Mucosa of descending colon (tissue), 3 donors: ENCODE measurements around the gene ERC2. TPM values are rescaled to one million over a fixed set of nuclear protein-coding genes. Genes with fewer than 3 reads are reported as not detected.

Source experiments
- ATAC-seq: fragments of 200-7000 bp; cut with Tn5 transposase; one replicate; pipeline ENCODE4 v1.9.1; 2020; ENCODE audit warnings: mild to moderate bottlenecking, moderate library complexity
- DNase-seq, 3 donors: peaks; one replicate each; pipeline ENCODE4 v3.0.0-alpha.2; 2020
- H3K36me3 ChIP-seq: fragments of 200-600 bp; one replicate; pipeline ENCODE4 v1.8.0; 2021; ENCODE audit warnings: low read depth, mild to moderate bottlenecking
- H3K4me1 ChIP-seq: fragments of 200-600 bp; one replicate; pipeline ENCODE4 v1.8.0; 2021; ENCODE audit warnings: low read depth, mild to moderate bottlenecking
- H3K4me3 ChIP-seq: fragments of 200-600 bp; one replicate; pipeline ENCODE4 v1.8.0; 2021; ENCODE audit warnings: mild to moderate bottlenecking
- H3K9me3 ChIP-seq: fragments of 200-600 bp; one replicate; pipeline ENCODE4 v1.8.0; 2021; ENCODE audit warnings: mild to moderate bottlenecking
- CTCF ChIP-seq: fragments of 200-600 bp; IDR thresholded peaks from one replicate; pipeline ENCODE4 v1.8.0; 2022; ENCODE audit warnings: antibody characterized with exemption, mild to moderate bottlenecking
- intact Hi-C, 2 donors: fragments of 100-400 bp; cut with DNase I in 1 of 2; cut with micrococcal nuclease in 1 of 2; formaldehyde crosslinking; loops; one replicate each; pipeline versions ENCODE4 v1.11.0 to v1.11.1; 2022; cut with DNase I, micrococcal nuclease
- total RNA-seq, 3 donors: library from RNA; stranded (reverse); fragmentation: NEBNext Ultra II Directional in 2 of 3; extraction: Animal tissue kit (Norgen Biotek cat#: 25700) in 2 of 3; gene quantifications; one replicate each; pipeline versions ENCODE4 v1.2.1 to v1.2.4, GENCODE V29; 2021 to 2023
- donor health status: DM: no; HTN: no; CAD: no; lungs with moderate emphysema.
- donor health status: DM: no; HTN: no; CAD: no.
- donor health status: DM: no; HTN: yes; CAD: no.

The ERC2 gene
- total RNA-seq, 3 donors from 2014 or later, result 0.06 to 1.8 (median 0.43) TPM

DNA sequence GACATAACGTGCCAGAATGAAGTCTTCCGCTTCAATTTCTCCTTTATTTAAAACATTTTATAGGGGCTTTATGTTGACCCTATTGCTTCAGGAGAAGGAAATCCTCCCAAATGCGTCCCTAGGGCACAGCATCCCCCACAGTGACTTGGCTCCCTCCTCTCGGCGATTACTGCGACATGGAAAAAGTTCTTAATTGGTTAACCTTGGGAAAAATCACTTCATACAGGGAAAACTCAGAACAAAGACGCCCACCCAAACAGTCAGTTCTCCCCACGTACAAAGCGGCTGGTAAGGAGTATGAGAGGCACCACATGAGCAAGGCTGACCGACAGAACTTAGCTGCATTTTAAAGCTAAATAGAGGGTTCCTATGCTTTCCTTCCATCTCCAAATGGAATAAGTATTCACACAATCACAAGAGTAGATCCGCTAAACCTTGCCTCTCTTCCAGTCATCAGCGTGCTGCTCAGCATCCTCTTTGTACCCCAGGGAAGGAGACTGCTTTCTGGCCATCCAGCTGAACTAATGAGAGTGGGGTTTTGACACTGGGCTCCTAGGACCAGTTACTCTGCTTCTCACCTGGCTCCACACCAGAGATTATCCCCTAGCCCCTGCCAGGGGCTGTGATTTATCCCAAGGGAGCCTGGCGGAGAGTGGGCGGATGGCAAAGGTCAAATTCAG lies 565.9 kb downstream of the ERC2 start:
- intact Hi-C loops, result no loop called here
- DNase-seq, result no peak
- Histone ChIP-seq H3K36me3 (no peaks in the 10 kb centered on the region), H3K4me1 (no peaks in the 10 kb centered on the region), H3K4me3 (no peak overlapping the region), H3K9me3 (no peaks in the 10 kb centered on the region)
- no peak for ATAC-seq
- no peak for TF ChIP-seq CTCF

DNA sequence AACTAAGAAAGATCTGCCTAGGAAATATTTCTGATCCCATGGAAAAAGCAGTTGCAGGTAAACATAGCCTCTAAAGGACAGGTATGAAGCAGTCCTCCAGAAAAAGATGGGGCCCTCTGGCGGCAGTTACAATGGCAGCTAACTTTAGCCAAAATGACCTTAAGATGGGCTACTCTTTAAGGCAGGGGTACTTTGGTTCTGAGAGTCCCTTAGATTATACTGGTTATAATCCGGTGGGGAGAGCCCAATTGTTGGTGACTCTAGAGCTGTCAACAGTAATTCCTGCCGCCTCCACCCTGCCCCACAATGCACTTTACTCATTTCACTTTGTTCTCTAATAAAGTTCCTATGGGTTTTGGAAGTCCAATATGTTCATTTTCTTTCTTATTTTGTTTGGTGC lies 568.4 kb downstream of the ERC2 start:
- H3K36me3 ChIP-seq, result no peaks in the 10 kb centered on the region
- ATAC-seq, result no peak

DNA sequence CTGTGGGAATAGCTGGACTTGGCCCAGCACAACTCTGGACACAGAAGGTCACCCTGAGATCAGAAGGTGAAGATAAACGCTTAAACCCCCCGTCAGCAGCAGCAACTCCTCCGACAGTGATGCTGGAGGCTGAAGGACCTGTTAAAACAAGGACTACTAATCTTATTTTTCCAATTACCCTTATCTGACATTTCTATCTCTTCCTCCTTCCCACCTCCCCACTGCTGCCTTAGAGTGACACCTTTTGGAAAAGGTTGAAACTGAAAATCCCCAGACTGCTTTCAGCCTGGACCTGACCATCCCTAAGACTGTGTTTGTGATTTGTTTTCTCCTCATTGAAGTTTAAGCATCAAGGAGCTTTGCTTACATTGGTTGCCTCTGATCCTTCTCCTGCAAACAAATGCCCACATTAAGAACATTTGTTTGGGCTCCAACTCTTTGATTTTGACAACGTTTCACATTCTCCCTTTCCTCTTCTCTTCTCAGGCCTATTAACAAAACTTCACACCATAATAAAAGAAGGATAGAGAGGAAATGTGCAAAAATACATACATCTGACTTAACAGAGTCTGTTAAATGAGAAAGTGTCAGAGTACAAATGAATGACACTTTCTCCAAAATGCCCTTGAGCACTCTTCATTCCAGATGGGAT lies 570.6 kb downstream of the ERC2 start:
- intact Hi-C loops, result no loop called here
- no peaks in the 10 kb centered on the region for H3K4me1 ChIP-seq
- no peak overlapping the region for H3K4me3 ChIP-seq
- ATAC-seq, result peak; percentile 53
- no peaks in the 10 kb centered on the region for H3K9me3 ChIP-seq
- no peaks in the 10 kb centered on the region for H3K36me3 ChIP-seq
- peak in 1 of 3 donors; percentile 5 for DNase-seq
- no peak for TF ChIP-seq CTCF

More for the DNA sequence above, 568.4 kb downstream of the ERC2 start:
- intact Hi-C loops, result no loop called here
- DNase-seq, result peak in 1 of 3 donors; percentile 19
- H3K9me3 ChIP-seq, result no peaks in the 10 kb centered on the region
- H3K4me1 ChIP-seq, result no peaks in the 10 kb centered on the region
- H3K4me3 ChIP-seq, result no peak overlapping the region
- TF ChIP-seq CTCF, result no peak

- no peak for TF ChIP-seq CTCF
- Histone ChIP-seq H3K4me3 (no peak overlapping the region), H3K4me1 (no peaks in the 10 kb centered on the region), H3K36me3 (no peaks in the 10 kb centered on the region), H3K9me3 (no peaks in the 10 kb centered on the region)
- no peak for DNase-seq
- no peak for ATAC-seq
- intact Hi-C loops, result no loop called here
Measured at GRCh38 chr3:55895897-55896566, 572.2 kb downstream of the ERC2 start.

DNA sequence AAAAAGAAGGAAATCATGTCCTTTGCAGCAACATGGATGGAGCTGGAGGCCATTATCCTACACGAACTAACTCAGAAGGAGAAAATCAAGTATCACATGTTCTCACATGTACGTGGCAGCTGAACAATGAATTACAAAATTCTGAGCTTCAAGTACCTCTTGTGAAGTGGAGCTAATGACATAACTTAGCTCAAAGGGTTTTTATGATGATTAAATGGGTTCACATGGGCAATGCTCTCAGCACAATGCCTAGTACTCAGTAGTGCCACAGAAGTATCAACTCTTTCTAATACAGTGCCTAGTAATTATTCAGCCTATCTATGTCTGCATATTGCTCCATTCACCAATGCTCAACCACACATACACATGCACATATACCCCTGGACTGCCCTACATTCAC lies 573.7 kb downstream of the ERC2 start:
- Histone ChIP-seq H3K36me3 (no peaks in the 10 kb centered on the region), H3K4me1 (no peaks in the 10 kb centered on the region), H3K4me3 (no peak overlapping the region), H3K9me3 (no peaks in the 10 kb centered on the region)
- intact Hi-C loops, result no loop called here
- TF ChIP-seq CTCF, result no peak
- ATAC-seq, result no peak
- no peak for DNase-seq
